Mesendoderm (in vitro differentiated cells): ENCODE data around the gene MYH13.

Experiments
- DNase-seq: peaks from one replicate; pipeline ENCODE4 v3.0.0; 2013
- H2AK5ac ChIP-seq: 2 replicates; pipeline ENCODE4 v1.6.1; 2013; ENCODE audit warnings: low read length, inconsistent platforms
- H2BK120ac ChIP-seq: 2 replicates; pipeline ENCODE4 v1.6.1; 2013; ENCODE audit warnings: low read depth, mild to moderate bottlenecking, low read length, moderate library complexity, mixed read lengths
- H2BK15ac ChIP-seq: replicated peaks from 2 replicates; pipeline ENCODE4 v1.6.1; 2013; ENCODE audit warnings: low read depth, mild to moderate bottlenecking, moderate library complexity
- H2BK5ac ChIP-seq: 2 replicates; pipeline ENCODE4 v1.6.1; 2013; ENCODE audit warnings: low read length, inconsistent platforms
- H3K18ac ChIP-seq: 2 replicates; pipeline ENCODE4 v1.6.1; 2013; ENCODE audit warnings: mild to moderate bottlenecking, low read length, mixed read lengths
- H3K23ac ChIP-seq: one replicate; pipeline ENCODE4 v1.6.1; 2013; ENCODE audit warnings: low read length
- H3K27ac ChIP-seq: 2 replicates; pipeline ENCODE4 v1.5.1; 2013; ENCODE audit warnings: low read depth, mild to moderate bottlenecking, inconsistent platforms, low read length, moderate library complexity
- H3K27me3 ChIP-seq: 2 replicates; pipeline ENCODE4 v1.6.1; 2013; ENCODE audit warnings: low read length, control low read depth, mild to moderate bottlenecking, inconsistent platforms; ENCODE audit not compliant: insufficient read depth, poor library complexity
- H3K36me3 ChIP-seq: 2 replicates; pipeline ENCODE4 v1.6.1; 2013; ENCODE audit warnings: low read length, inconsistent platforms; ENCODE audit not compliant: control insufficient read depth, insufficient read depth
- H3K4ac ChIP-seq: one replicate; pipeline ENCODE4 v1.6.1; 2013; ENCODE audit warnings: low read depth, mild to moderate bottlenecking, low read length, moderate library complexity
- H3K4me1 ChIP-seq: 2 replicates; pipeline ENCODE4 v1.6.1; 2013; ENCODE audit warnings: low read depth, low read length, inconsistent platforms; ENCODE audit not compliant: control insufficient read depth
- H3K4me2 ChIP-seq: 2 replicates; pipeline ENCODE4 v1.6.1; 2013; ENCODE audit warnings: low read length
- H3K4me3 ChIP-seq: 2 replicates; pipeline ENCODE4 v1.5.1; 2013; ENCODE audit warnings: mild to moderate bottlenecking, low read length
- H3K56ac ChIP-seq: one replicate; pipeline ENCODE4 v1.6.1; 2013; ENCODE audit warnings: low read length
- H3K79me1 ChIP-seq: 2 replicates; pipeline ENCODE4 v1.6.1; 2013; ENCODE audit warnings: low read length, inconsistent platforms
- H3K79me2 ChIP-seq: 2 replicates; pipeline ENCODE4 v1.6.1; 2013; ENCODE audit warnings: mild to moderate bottlenecking, low read length; ENCODE audit not compliant: control insufficient read depth, insufficient read depth
- H3K9ac ChIP-seq: 2 replicates; pipeline ENCODE4 v1.6.1; 2013; ENCODE audit warnings: low read length, inconsistent platforms
- H4K5ac ChIP-seq: one replicate; pipeline ENCODE4 v1.6.1; 2013; ENCODE audit warnings: low read length
- H4K8ac ChIP-seq: one replicate; pipeline ENCODE4 v1.6.1; 2013; ENCODE audit warnings: low read depth, mild to moderate bottlenecking, control low read depth, low read length, moderate library complexity
- WGBS: extraction: QIAGEN DNeasy Blood & Tissue Kit; methylation state at CpG from one replicate; pipeline ENCODE4 v1.1.7; 2013; ENCODE audit warnings: low lambda C conversion rate, missing lambda C conversion rate; ENCODE audit not compliant: insufficient coverage; ENCODE audit errors: extremely low coverage; 5-methylcytosine and 5-hydroxymethylcytosine counted together

The MYH13 gene

GRCh38 chr17:10251212-10251948 is 121.4 kb downstream of the MYH13 start:
- no peak overlapping the region for H3K18ac ChIP-seq
- no peak overlapping the region for H3K27ac ChIP-seq
- H3K79me1 ChIP-seq = no peaks in the 10 kb centered on the region
- no peaks in the 10 kb centered on the region for H3K27me3 ChIP-seq
- H3K4me1 ChIP-seq = no peaks in the 10 kb centered on the region
- H3K79me2 ChIP-seq = no peaks in the 10 kb centered on the region
- H2BK5ac ChIP-seq = no peak overlapping the region
- H3K4ac ChIP-seq = no peak overlapping the region
- no peak overlapping the region for H3K4me3 ChIP-seq
- H4K8ac ChIP-seq = no peak overlapping the region
- H3K23ac ChIP-seq = no peak overlapping the region
- no peak overlapping the region for H2BK15ac ChIP-seq
- no CpG with 5 or more reads among the region's 11 CpGs for WGBS
- H3K36me3 ChIP-seq = no peaks in the 10 kb centered on the region
- H3K56ac ChIP-seq = no peak overlapping the region
- no peak overlapping the region for H2AK5ac ChIP-seq
- H3K4me2 ChIP-seq = no peak overlapping the region
- DNase-seq = no peak
- H2BK120ac ChIP-seq = no peak overlapping the region
- no peak overlapping the region for H4K5ac ChIP-seq
- no peak overlapping the region for H3K9ac ChIP-seq
